GM12801 (cell line): ENCODE measurements around the gene UNC80.

Experiments
- CTCF ChIP-seq: IDR thresholded peaks from one replicate; pipeline ENCODE4 v1.5.1; 2011; ENCODE audit warnings: control low read depth; ENCODE audit not compliant: insufficient read length; ENCODE audit errors: extremely low read depth

UNC80 gene

GRCh38 chr2:209969692-209970091 is 198.1 kb downstream of the UNC80 start:
- TF ChIP-seq CTCF = no peak

- no peak for TF ChIP-seq CTCF
Observed at GRCh38 chr2:209970271-209970670, 198.6 kb downstream of the UNC80 start.

GRCh38 chr2:209970711-209971110 is 199.1 kb downstream of the UNC80 start:
- TF ChIP-seq CTCF = no peak

- TF ChIP-seq CTCF = no peak
Observed at GRCh38 chr2:209973328-209973727, 201.7 kb downstream of the UNC80 start.

- no peak for TF ChIP-seq CTCF
Observed at GRCh38 chr2:209974576-209974975, 202.9 kb downstream of the UNC80 start.

GRCh38 chr2:209976698-209977385 is 205.2 kb downstream of the UNC80 start:
- TF ChIP-seq CTCF = no peak

GRCh38 chr2:209977386-209978239 is 206.0 kb downstream of the UNC80 start:
- TF ChIP-seq CTCF = no peak
